ENCODE results near the gene CEP290. TPM values are rescaled to one million over a fixed set of nuclear protein-coding genes. Genes with fewer than 3 reads are reported as not detected.
"Not testable (repeated sequence)": the region's sequence is repeated elsewhere in the genome, so short reads cannot be mapped to it uniquely, and the experiment has no call there.

Gene CEP290
- total RNA-seq, 2 donors from 2014 or later = 10.7 to 11.7 TPM

- H3K4me1 Mint-ChIP-seq = peaks cover 6% of the 10 kb centered on the region
- H3K27ac Mint-ChIP-seq = no peak overlapping the region
- H3K4me3 Mint-ChIP-seq = no peak overlapping the region
- no peaks in the 10 kb centered on the region for H3K27me3 Mint-ChIP-seq
- no peaks in the 10 kb centered on the region for H3K9me3 Mint-ChIP-seq
- no peak for ATAC-seq (replicated peaks)
- peaks cover 85% of the 10 kb centered on the region for H3K36me3 Mint-ChIP-seq (ENCODE audit: low read depth)
These were observed 97.9 kb downstream of the CEP290 start for GRCh38 chr12:88044035-88044434.

- H3K9me3 Mint-ChIP-seq = no peaks in the 10 kb centered on the region
- ATAC-seq (replicated peaks) = no peak
- peaks cover 58% of the 10 kb centered on the region for H3K36me3 Mint-ChIP-seq (ENCODE audit: low read depth)
- peaks cover 21% of the 10 kb centered on the region for H3K4me1 Mint-ChIP-seq
- H3K27ac Mint-ChIP-seq = peak overlapping the region; percentile 48
- H3K4me3 Mint-ChIP-seq = peak overlapping the region; percentile 91
- H3K27me3 Mint-ChIP-seq = no peaks in the 10 kb centered on the region
These were observed 104.1 kb downstream of the CEP290 start for GRCh38 chr12:88037770-88038169.

- Mint-ChIP-seq H3K4me1 (peaks cover 21% of the 10 kb centered on the region), H3K9me3 (no peaks in the 10 kb centered on the region), H3K4me3 (peak overlapping the region; percentile 91), H3K36me3 (ENCODE audit: low read depth) (peaks cover 49% of the 10 kb centered on the region), H3K27me3 (no peaks in the 10 kb centered on the region), H3K27ac (peak overlapping the region; percentile 91)
- ATAC-seq (replicated peaks) = no peak
These were observed 105.4 kb downstream of the CEP290 start for GRCh38 chr12:88036353-88036965.

- Mint-ChIP-seq H3K27ac (peak overlapping the region; percentile 91), H3K9me3 (no peaks in the 10 kb centered on the region), H3K27me3 (no peaks in the 10 kb centered on the region), H3K36me3 (ENCODE audit: low read depth) (peaks cover 44% of the 10 kb centered on the region), H3K4me1 (peaks cover 21% of the 10 kb centered on the region), H3K4me3 (peak overlapping the region; percentile 91)
- ATAC-seq (replicated peaks) = peak; percentile 23
These were observed 106.0 kb downstream of the CEP290 start for GRCh38 chr12:88035907-88036289.

- H3K27ac Mint-ChIP-seq = peak overlapping the region; percentile 91
- ATAC-seq (replicated peaks) = peak; percentile 99
- H3K4me1 Mint-ChIP-seq = peaks cover 21% of the 10 kb centered on the region
These were observed 106.5 kb downstream of the CEP290 start for GRCh38 chr12:88035271-88035906.

GRCh38 chr12:88031161-88031560 is 110.7 kb downstream of the CEP290 start:
- not testable (repeated sequence) for H3K4me3 Mint-ChIP-seq; ATAC-seq (replicated peaks); H3K36me3 Mint-ChIP-seq (ENCODE audit: low read depth); H3K4me1 Mint-ChIP-seq; H3K27me3 Mint-ChIP-seq; H3K27ac Mint-ChIP-seq; H3K9me3 Mint-ChIP-seq

More at GRCh38 chr12:88035271-88035906, 106.5 kb downstream of the CEP290 start:
- H3K4me3 Mint-ChIP-seq = peak overlapping the region; percentile 91
- no peaks in the 10 kb centered on the region for H3K27me3 Mint-ChIP-seq
- no peaks in the 10 kb centered on the region for H3K9me3 Mint-ChIP-seq
- peaks cover 39% of the 10 kb centered on the region for H3K36me3 Mint-ChIP-seq (ENCODE audit: low read depth)

GRCh38 chr12:88029093-88029665 is 112.7 kb downstream of the CEP290 start, which contains the start of gene C12orf50:
TSS of gene C12orf50 (minus strand) at chr12:88029401. CDS start at chr12:88026962, 2,439 bp downstream.
- Mint-ChIP-seq H3K4me1 (no peaks in the 10 kb centered on the region), H3K36me3 (ENCODE audit: low read depth) (no peaks in the 10 kb centered on the region), H3K27me3 (no peaks in the 10 kb centered on the region), H3K9me3 (no peaks in the 10 kb centered on the region), H3K27ac (no peak within 1 kb of the TSS), H3K4me3 (no peak within 1 kb of the TSS)
- no peak for ATAC-seq (replicated peaks)

- no peak for ATAC-seq (replicated peaks)
These were observed 115.7 kb downstream of the CEP290 start for GRCh38 chr12:88026196-88026595.

GRCh38 chr12:88017964-88018363 is 123.9 kb downstream of the CEP290 start:
- H3K27me3 Mint-ChIP-seq = peaks cover 25% of the 10 kb centered on the region
- H3K9me3 Mint-ChIP-seq = peaks cover 7% of the 10 kb centered on the region
- ATAC-seq (replicated peaks) = no peak
- no peak overlapping the region for H3K4me3 Mint-ChIP-seq
- H3K27ac Mint-ChIP-seq = no peak overlapping the region
- H3K36me3 Mint-ChIP-seq (ENCODE audit: low read depth) = no peaks in the 10 kb centered on the region
- no peaks in the 10 kb centered on the region for H3K4me1 Mint-ChIP-seq

More at GRCh38 chr12:88026196-88026595, 115.7 kb downstream of the CEP290 start:
- no peak overlapping the region for H3K4me3 Mint-ChIP-seq
- no peaks in the 10 kb centered on the region for H3K9me3 Mint-ChIP-seq
- peaks cover 3% of the 10 kb centered on the region for H3K27me3 Mint-ChIP-seq
- no peak overlapping the region for H3K27ac Mint-ChIP-seq
- no peaks in the 10 kb centered on the region for H3K36me3 Mint-ChIP-seq (ENCODE audit: low read depth)
- H3K4me1 Mint-ChIP-seq = no peaks in the 10 kb centered on the region

- no peak for ATAC-seq (replicated peaks)
- Mint-ChIP-seq H3K4me1 (no peaks in the 10 kb centered on the region), H3K27ac (no peak overlapping the region), H3K36me3 (ENCODE audit: low read depth) (no peaks in the 10 kb centered on the region), H3K9me3 (peaks cover 7% of the 10 kb centered on the region), H3K27me3 (peaks cover 24% of the 10 kb centered on the region), H3K4me3 (no peak overlapping the region)
These were observed 126.1 kb downstream of the CEP290 start for GRCh38 chr12:88015825-88016224.

GRCh38 chr12:88011755-88012154 is 130.1 kb downstream of the CEP290 start:
- Mint-ChIP-seq H3K27me3 (peaks cover 14% of the 10 kb centered on the region), H3K9me3 (no peaks in the 10 kb centered on the region), H3K27ac (no peak overlapping the region), H3K4me3 (no peak overlapping the region), H3K36me3 (ENCODE audit: low read depth) (no peaks in the 10 kb centered on the region), H3K4me1 (no peaks in the 10 kb centered on the region)
- no peak for ATAC-seq (replicated peaks)

GRCh38 chr12:88006351-88006750 is 135.5 kb downstream of the CEP290 start:
- no peak overlapping the region for H3K27ac Mint-ChIP-seq
- H3K9me3 Mint-ChIP-seq = no peaks in the 10 kb centered on the region
- no peaks in the 10 kb centered on the region for H3K4me1 Mint-ChIP-seq
- no peak overlapping the region for H3K4me3 Mint-ChIP-seq
- peaks cover 4% of the 10 kb centered on the region for H3K27me3 Mint-ChIP-seq
- H3K36me3 Mint-ChIP-seq (ENCODE audit: low read depth) = no peaks in the 10 kb centered on the region
- no peak for ATAC-seq (replicated peaks)

GRCh38 chr12:88001327-88001726 is 140.6 kb downstream of the CEP290 start:
- Mint-ChIP-seq H3K9me3 (no peaks in the 10 kb centered on the region), H3K36me3 (ENCODE audit: low read depth) (no peaks in the 10 kb centered on the region), H3K4me3 (no peak overlapping the region), H3K4me1 (no peaks in the 10 kb centered on the region), H3K27ac (no peak overlapping the region), H3K27me3 (peaks cover 13% of the 10 kb centered on the region)
- no peak for ATAC-seq (replicated peaks)
